ENCODE data around the gene BAIAP2L1.
"Not testable (repeated sequence)": the region's sequence is repeated elsewhere in the genome, so short reads cannot be mapped to it uniquely, and the experiment has no call there.

The BAIAP2L1 gene

GRCh38 chr7:98414205-98414900 lies 13.5 kb upstream of the BAIAP2L1 start:
- no peak overlapping the region for H3K27ac ChIP-seq
- no peak for TF ChIP-seq CTCF (conservative IDR thresholded peaks at IDR 0.05; ENCODE audit: low read depth)
- no peak for DNase-seq (ENCODE audit: low spot score)
- CTCF ChIA-PET, result interaction anchor here (0.7 kb wide), 1 partner anchor 457 kb away, joined by 3 read pairs; no protein-coding TSS in a partner anchor
- POLR2A ChIA-PET (ENCODE audit: low non-redundant PET), result no interaction called here

- POLR2A ChIA-PET (ENCODE audit: low non-redundant PET), result not testable (repeated sequence)
- CTCF ChIA-PET, result interaction anchor here (0.6 to 0.7 kb wide), 2 partner anchors 75 to 400 kb away, joined by 3 to 5 read pairs; no protein-coding TSS in a partner anchor
These were observed 12.8 kb upstream of the BAIAP2L1 start for GRCh38 chr7:98413655-98414054.

GRCh38 chr7:98409843-98410242 lies 9.0 kb upstream of the BAIAP2L1 start:
- no peak for TF ChIP-seq CTCF (conservative IDR thresholded peaks at IDR 0.05; ENCODE audit: low read depth)
- H3K27ac ChIP-seq, result no peak overlapping the region
- DNase-seq (ENCODE audit: low spot score), result no peak
- POLR2A ChIA-PET (ENCODE audit: low non-redundant PET), result no interaction called here
- CTCF ChIA-PET, result interaction anchor here (1.0 to 3.1 kb wide), 4 partner anchors 8 to 47 kb away, joined by 4 to 8 read pairs (median 6); partner anchors contain the start of gene BAIAP2L1

More at GRCh38 chr7:98413655-98414054, 12.8 kb upstream of the BAIAP2L1 start:
- H3K27ac ChIP-seq; DNase-seq (ENCODE audit: low spot score): not testable (repeated sequence)

- POLR2A ChIA-PET (ENCODE audit: low non-redundant PET); H3K27ac ChIP-seq; DNase-seq (ENCODE audit: low spot score): not testable (repeated sequence)
- CTCF ChIA-PET, result interaction anchor here (0.5 to 3.1 kb wide), 2 partner anchors 13 to 204 kb away, joined by 3 to 7 read pairs; no protein-coding TSS in a partner anchor
These were observed 7.3 kb upstream of the BAIAP2L1 start for GRCh38 chr7:98408146-98408545.

GRCh38 chr7:98406827-98407226 lies 5.9 kb upstream of the BAIAP2L1 start:
- DNase-seq (ENCODE audit: low spot score), result no peak
- TF ChIP-seq CTCF (conservative IDR thresholded peaks at IDR 0.05; ENCODE audit: low read depth), result no peak
- ChIA-PET POLR2A (ENCODE audit: low non-redundant PET) (no interaction called here), CTCF (interaction anchor here (0.6 kb wide), 1 partner anchor 58 kb away, joined by 3 read pairs; no protein-coding TSS in a partner anchor)
- H3K27ac ChIP-seq, result no peak overlapping the region

GRCh38 chr7:98404840-98405239 lies 4.0 kb upstream of the BAIAP2L1 start:
- DNase-seq (ENCODE audit: low spot score), result no peak
- POLR2A ChIA-PET (ENCODE audit: low non-redundant PET), result no interaction called here

GRCh38 chr7:98399890-98400541 lies 874 bp downstream of the BAIAP2L1 start:
- POLR2A ChIA-PET (ENCODE audit: low non-redundant PET), result no interaction called here
- DNase-seq (ENCODE audit: low spot score), result no peak
- TF ChIP-seq CTCF (conservative IDR thresholded peaks at IDR 0.05; ENCODE audit: low read depth), result no peak
- H3K27ac ChIP-seq, result peak overlapping the region; percentile 96
- CTCF ChIA-PET, result interaction anchor here (1.2 to 1.6 kb wide), 2 partner anchors 60 to 106 kb away, joined by 3 to 7 read pairs; no protein-coding TSS in a partner anchor

More at GRCh38 chr7:98404840-98405239, 4.0 kb upstream of the BAIAP2L1 start:
- CTCF ChIA-PET, result interaction anchor here (1.3 kb wide), 1 partner anchor 16 kb away, joined by 4 read pairs; no protein-coding TSS in a partner anchor
- no peak overlapping the region for H3K27ac ChIP-seq
- TF ChIP-seq CTCF (conservative IDR thresholded peaks at IDR 0.05; ENCODE audit: low read depth), result no peak
